HepG2 (cell line): ENCODE measurements around the gene NPB. TPM values are rescaled to one million over a fixed set of nuclear protein-coding genes. Genes with fewer than 3 reads are reported as not detected.

Experiments used
- AGO2 ChIP-seq: fragments of 200-400 bp; formaldehyde crosslinking; optimal IDR thresholded peaks from 2 replicates; pipeline ENCODE3; 2017; ENCODE audit warnings: mild to moderate bottlenecking, low read depth, low read length, moderate library complexity
- ARNT ChIP-seq: fragments of 450-650 bp; IDR thresholded peaks from 2 replicates; pipeline ENCODE4 v1.6.1; 2017
- BRD4 ChIP-seq: sonication (generic); formaldehyde crosslinking; IDR thresholded peaks from 2 replicates; pipeline ENCODE4 v1.4.0; 2020; ENCODE audit warnings: missing genetic modification reagents
- DMTF1 ChIP-seq: sonication (generic); formaldehyde crosslinking; IDR thresholded peaks from 2 replicates; pipeline ENCODE4 v1.4.0; 2020; ENCODE audit warnings: mild to moderate bottlenecking, missing genetic modification reagents
- ELF4 ChIP-seq: sonication (generic); formaldehyde crosslinking; IDR thresholded peaks from 2 replicates; pipeline ENCODE4 v1.5.0; 2020; ENCODE audit warnings: missing genetic modification reagents, mild to moderate bottlenecking, moderate library complexity, borderline replicate concordance
- ETV5 ChIP-seq: IDR thresholded peaks from 2 replicates; pipeline ENCODE4 v1.6.1; 2018; ENCODE audit warnings: missing biosample characterization, missing genetic modification reagents, inconsistent platforms, borderline replicate concordance
- KDM5A ChIP-seq: fragments of 200-600 bp; sonication (generic); IDR thresholded peaks from 2 replicates; pipeline ENCODE4 v1.7.0; 2018; ENCODE audit warnings: antibody characterized with exemption, mild to moderate bottlenecking, low read length, borderline replicate concordance
- MED8 ChIP-seq: sonication (generic); formaldehyde crosslinking; IDR thresholded peaks from 2 replicates; pipeline ENCODE4 v1.8.1; 2023; ENCODE audit warnings: mild to moderate bottlenecking, missing genetic modification reagents; ENCODE audit not compliant: insufficient replicate concordance
- SP1 ChIP-seq, 2 experiments: fragments of 450-650 bp in 1 of 2; sonication (generic) in 1 of 2; formaldehyde crosslinking in 1 of 2; IDR thresholded peaks; 2 replicates each; pipeline versions ENCODE4 v1.4.0 to v1.6.1; 2016 to 2020; ENCODE audit warnings: missing genetic modification reagents in 1 of 2
- SPEN ChIP-seq: sonication (generic); formaldehyde crosslinking; IDR thresholded peaks from 2 replicates; pipeline ENCODE4 v1.5.1; 2020; ENCODE audit warnings: low read depth, mild to moderate bottlenecking, missing genetic modification reagents
- TCF7 ChIP-seq: sonication (generic); IDR thresholded peaks from 2 replicates; pipeline ENCODE4 v1.6.1; 2016; ENCODE audit warnings: antibody characterized with exemption, low read depth
- WIZ ChIP-seq: sonication (generic); formaldehyde crosslinking; IDR thresholded peaks from 2 replicates; pipeline ENCODE4 v1.5.1; 2020; ENCODE audit warnings: mild to moderate bottlenecking, missing genetic modification reagents
- YY1 ChIP-seq: IDR thresholded peaks from 2 replicates; pipeline ENCODE4 v1.6.1; 2011; ENCODE audit warnings: low read length, low read depth, moderate library complexity, mild to moderate bottlenecking; ENCODE audit not compliant: insufficient read depth, insufficient replicate concordance
- ZC3H4 ChIP-seq: sonication (generic); formaldehyde crosslinking; IDR thresholded peaks from 2 replicates; pipeline ENCODE4 v1.4.0; 2020; ENCODE audit warnings: missing genetic modification reagents, borderline replicate concordance
- ZFP36L2 ChIP-seq: sonication (generic); formaldehyde crosslinking; IDR thresholded peaks from 2 replicates; pipeline ENCODE4 v1.4.0; 2020; ENCODE audit warnings: missing genetic modification reagents
- ZNF367 ChIP-seq: sonication (generic); formaldehyde crosslinking; IDR thresholded peaks from 2 replicates; pipeline ENCODE4 v1.4.0; 2020; ENCODE audit warnings: missing genetic modification reagents, borderline replicate concordance
- ZNF382 ChIP-seq: sonication (generic); formaldehyde crosslinking; IDR thresholded peaks from 2 replicates; pipeline ENCODE4 v1.5.0; 2020; ENCODE audit warnings: missing genetic modification reagents, mild to moderate bottlenecking, borderline replicate concordance
- ZNF501 ChIP-seq: sonication (generic); formaldehyde crosslinking; IDR thresholded peaks from 2 replicates; pipeline ENCODE4 v1.5.1; 2020; ENCODE audit warnings: mild to moderate bottlenecking, moderate library complexity, missing genetic modification reagents
- ZNF546 ChIP-seq: sonication (generic); formaldehyde crosslinking; conservative IDR thresholded peaks from 2 replicates; pipeline ENCODE4 v1.8.1; 2023; ENCODE audit warnings: mild to moderate bottlenecking, missing genetic modification reagents
- ZNF567 ChIP-seq: sonication (generic); formaldehyde crosslinking; IDR thresholded peaks from 2 replicates; pipeline ENCODE4 v1.8.1; 2023; ENCODE audit warnings: mild to moderate bottlenecking, missing genetic modification reagents, borderline replicate concordance
- ZSCAN12 ChIP-seq: sonication (generic); formaldehyde crosslinking; IDR thresholded peaks from 2 replicates; pipeline ENCODE4 v1.9.0; 2021; ENCODE audit warnings: mild to moderate bottlenecking, missing genetic modification reagents
- polyA plus RNA-seq, 8 experiments: library from polyadenylated mRNA; depleted of rRNA in 3 of 8; stranded (reverse) in 7 of 8; unstranded in 1 of 8; fragments of >200 nt; fragmentation: Illumina TruSeq in 4 of 8; extraction: Trizol in 4 of 8; gene quantifications; 2 replicates each; pipeline versions ENCODE4 v1.2.1 to v1.2.3, GENCODE V29; 2011 to 2016; ENCODE audit warnings: low read depth in 4 of 8, missing spikeins in 1 of 8, mixed read lengths in 1 of 8; ENCODE audit not compliant: insufficient read depth in 1 of 8
- total RNA-seq, 5 experiments: library from RNA; depleted of rRNA; stranded (reverse); fragments of >200 nt; fragmentation: Illumina TruSeq; extraction: Trizol; gene quantifications; 2 replicates each; pipeline ENCODE4 v1.2.3, GENCODE V29; 2016; ENCODE audit warnings: low read depth in 1 of 5
- TF ChIP-seq, protein P1 (sequence below): sonication (generic); formaldehyde crosslinking; IDR thresholded peaks from 2 replicates; pipeline ENCODE4 v1.5.1; 2020; ENCODE audit warnings: missing genetic modification reagents, mild to moderate bottlenecking, borderline replicate concordance

Gene NPB
- total and polyA plus RNA-seq, 2 of the 13 experiments (the other 11 are each of a cell fraction or from before 2014, with no cell fraction given), result 0.11 to 0.93 TPM

- TF ChIP-seq BRD4 (CRISPR knock-in tag) (0 out of 2 replicates have a peak, but pooled peaks have one; percentile 9), ZNF567 (CRISPR knock-in tag) (no peak; the same call in 1 of the 2 replicates), MED8 (CRISPR knock-in tag) (peak; percentile 42), DMTF1 (no peak), ZNF367 (no peak), KDM5A (no peak), YY1 (peak; percentile 75), ZSCAN12 (CRISPR knock-in tag) (0 out of 2 replicates have a peak, but pooled peaks have one; percentile 31), SP1 (IDR thresholded peaks at IDR 0.05) (no peak), SP1 (CRISPR knock-in tag; IDR thresholded peaks at IDR 0.05) (peak; percentile 34; the same call in 1 of the 2 replicates), WIZ (CRISPR knock-in tag) (peak; percentile 84; the same call in 1 of the 2 replicates), ZNF382 (CRISPR knock-in tag) (no peak), ZNF501 (CRISPR knock-in tag) (peak; percentile 88), ZFP36L2 (CRISPR knock-in tag) (0 out of 2 replicates have a peak, but pooled peaks have one; percentile 14), ARNT (no peak), AGO2 (peak; percentile 79), ZNF546 (CRISPR knock-in tag) (no peak; the same call in 1 of the 2 replicates), ZC3H4 (CRISPR knock-in tag) (peak; percentile 97), ELF4 (CRISPR knock-in tag) (peak; percentile 81), TCF7 (peak; percentile 19; the same call in 1 of the 2 replicates), SPEN (peak; percentile 94), ETV5 (CRISPR knock-in tag) (peak; percentile 82)
- TF ChIP-seq, protein P1, sequence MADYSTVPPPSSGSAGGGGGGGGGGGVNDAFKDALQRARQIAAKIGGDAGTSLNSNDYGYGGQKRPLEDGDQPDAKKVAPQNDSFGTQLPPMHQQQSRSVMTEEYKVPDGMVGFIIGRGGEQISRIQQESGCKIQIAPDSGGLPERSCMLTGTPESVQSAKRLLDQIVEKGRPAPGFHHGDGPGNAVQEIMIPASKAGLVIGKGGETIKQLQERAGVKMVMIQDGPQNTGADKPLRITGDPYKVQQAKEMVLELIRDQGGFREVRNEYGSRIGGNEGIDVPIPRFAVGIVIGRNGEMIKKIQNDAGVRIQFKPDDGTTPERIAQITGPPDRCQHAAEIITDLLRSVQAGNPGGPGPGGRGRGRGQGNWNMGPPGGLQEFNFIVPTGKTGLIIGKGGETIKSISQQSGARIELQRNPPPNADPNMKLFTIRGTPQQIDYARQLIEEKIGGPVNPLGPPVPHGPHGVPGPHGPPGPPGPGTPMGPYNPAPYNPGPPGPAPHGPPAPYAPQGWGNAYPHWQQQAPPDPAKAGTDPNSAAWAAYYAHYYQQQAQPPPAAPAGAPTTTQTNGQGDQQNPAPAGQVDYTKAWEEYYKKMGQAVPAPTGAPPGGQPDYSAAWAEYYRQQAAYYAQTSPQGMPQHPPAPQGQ (CRISPR knock-in tag), result no peak
Observed at GRCh38 chr17:81909966-81910839, 8.2 kb downstream of the NPB start (continued).
